ENCODE data around the gene AHNAK.

- TF ChIP-seq CTCF (IDR thresholded peaks at IDR 0.05) (no peak), POLR2A (IDR thresholded peaks at IDR 0.05) (no peak)
Observed at GRCh38 chr11:62433904-62434276, 112.7 kb downstream of the AHNAK start.
